ENCODE results near the gene CHML. TPM values are rescaled to one million over a fixed set of nuclear protein-coding genes. Genes with fewer than 3 reads are reported as not detected.

The CHML gene
- total RNA-seq, 4 donors from 2014 or later = 1.6 to 14.6 (median 12.9) TPM

- Histone ChIP-seq H3K36me3 (peaks cover 0 to 3% (median 0%) of the 10 kb centered on the region in 4 donors), H3K27ac (no peak overlapping the region), H3K9me3 (no peaks in the 10 kb centered on the region), H3K4me3 (no peak overlapping the region), H3K27me3 (no peaks in the 10 kb centered on the region), H3K4me1 (peaks cover 0 to 3% (median 0%) of the 10 kb centered on the region in 4 donors)
- no peak for TF ChIP-seq EP300 (IDR thresholded peaks at IDR 0.05; ENCODE audit: low read depth)
- no peak for TF ChIP-seq CTCF (IDR thresholded peaks at IDR 0.05)
- TF ChIP-seq POLR2A (IDR thresholded peaks at IDR 0.05) = no peak
- TF ChIP-seq POLR2AphosphoS5 (IDR thresholded peaks at IDR 0.05) = no peak
- in situ Hi-C loops (cut with MboI; ENCODE audit: low pct_ligation_motif_present in 1 of 4, low pct_unique_long_range_greater_than_20kb in 1 of 4, low sequenced_read_pairs in 3 of 4) = no loop called here
- intact Hi-C loops (cut with DNase I; ENCODE audit: low total_unique reads) = no loop called here
- no peak for DNase-seq
- 81 to 93% methylated on average over 5 of the region's 5 CpGs for WGBS, 2 donors (ENCODE audit: low coverage in 1 of 2)
These were observed 48.4 kb downstream of the CHML start for GRCh38 chr1:241591736-241592135.

DNA sequence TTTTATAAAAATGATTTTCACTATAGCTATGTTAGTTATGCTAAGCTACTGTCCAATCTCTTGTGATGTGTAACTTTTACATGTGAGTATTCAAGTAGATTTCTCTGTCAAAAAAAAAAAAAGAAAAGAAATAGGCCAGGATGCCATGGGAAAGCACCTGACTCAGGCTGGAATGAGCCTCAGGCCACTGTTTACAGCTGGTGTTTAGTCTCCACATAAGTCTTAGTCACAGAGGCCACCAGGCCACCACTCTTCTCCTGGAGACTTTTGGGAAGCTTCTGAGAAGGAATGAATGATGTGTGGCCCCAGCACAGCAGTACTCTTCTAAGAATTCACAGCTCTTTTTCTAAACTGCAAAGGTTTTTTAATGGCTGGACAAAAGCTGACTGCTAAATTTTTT is 48.9 kb downstream of the CHML start:
- no peaks in the 10 kb centered on the region for H3K9me3 ChIP-seq
- in situ Hi-C loops (cut with MboI; ENCODE audit: low pct_ligation_motif_present in 1 of 4, low pct_unique_long_range_greater_than_20kb in 1 of 4, low sequenced_read_pairs in 3 of 4) (no loop called here), intact Hi-C loops (cut with DNase I; ENCODE audit: low total_unique reads) (no loop called here)
- TF ChIP-seq EP300 (IDR thresholded peaks at IDR 0.05; ENCODE audit: low read depth) = no peak
- no peak for TF ChIP-seq POLR2A (IDR thresholded peaks at IDR 0.05)
- TF ChIP-seq POLR2AphosphoS5 (IDR thresholded peaks at IDR 0.05) = no peak
- TF ChIP-seq CTCF (IDR thresholded peaks at IDR 0.05) = no peak
- H3K4me1 ChIP-seq = peaks cover 0 to 3% (median 0%) of the 10 kb centered on the region in 4 donors
- no peak overlapping the region for H3K27ac ChIP-seq
- H3K4me3 ChIP-seq = no peak overlapping the region
- no peaks in the 10 kb centered on the region for H3K27me3 ChIP-seq
- DNase-seq = no peak
- peaks cover 0 to 3% (median 0%) of the 10 kb centered on the region in 4 donors for H3K36me3 ChIP-seq

DNA sequence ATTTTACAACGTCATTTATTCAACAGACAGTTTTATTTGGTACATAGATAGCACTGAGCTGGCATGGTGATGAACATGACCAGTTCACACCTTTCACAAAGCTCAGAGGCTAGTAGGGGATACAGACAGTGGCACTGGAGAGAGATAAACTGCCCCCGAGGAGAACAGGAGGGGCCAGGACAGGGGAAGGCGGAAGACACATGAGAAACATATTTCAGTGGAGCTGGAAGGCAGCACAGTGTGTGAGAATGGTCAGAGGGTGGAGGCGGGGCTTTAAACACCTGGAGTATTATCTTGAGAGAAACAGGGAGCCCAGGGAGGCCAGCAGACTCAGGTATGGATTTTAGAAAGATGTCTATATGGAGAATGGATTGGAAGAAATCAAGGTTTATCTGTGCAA is 49.5 kb downstream of the CHML start:
- no peak for TF ChIP-seq POLR2AphosphoS5 (IDR thresholded peaks at IDR 0.05)
- no peak for TF ChIP-seq POLR2A (IDR thresholded peaks at IDR 0.05)
- TF ChIP-seq EP300 (IDR thresholded peaks at IDR 0.05; ENCODE audit: low read depth) = no peak
- TF ChIP-seq CTCF (IDR thresholded peaks at IDR 0.05) = no peak
- intact Hi-C loops (cut with DNase I; ENCODE audit: low total_unique reads) = no loop called here
- H3K27ac ChIP-seq = no peak overlapping the region
- H3K36me3 ChIP-seq = peaks cover 0 to 3% (median 0%) of the 10 kb centered on the region in 4 donors
- no peaks in the 10 kb centered on the region for H3K27me3 ChIP-seq
- H3K4me3 ChIP-seq = no peak overlapping the region
- H3K9me3 ChIP-seq = no peaks in the 10 kb centered on the region
- DNase-seq = no peak
- in situ Hi-C loops (cut with MboI; ENCODE audit: low pct_ligation_motif_present in 1 of 4, low pct_unique_long_range_greater_than_20kb in 1 of 4, low sequenced_read_pairs in 3 of 4) = no loop called here
- 31 to 54% methylated on average over 2 to 4 of the region's 4 CpGs for WGBS, 2 donors (ENCODE audit: low coverage in 1 of 2)
- peaks cover 0 to 3% (median 0%) of the 10 kb centered on the region in 4 donors for H3K4me1 ChIP-seq

Other genes starting within 250 kb of the CHML start
- gene FH, start 120.6 kb downstream of the CHML start, total RNA-seq = 10 to 100 TPM; 21.7 to 83.8 (median 42.0) TPM
- 1 to 10 TPM in 1 of 4 donors, under 1 TPM in 1, not detected in 2; under 0.01 to 2.5 TPM for gene KMO, start 108.0 kb downstream of the CHML start, total RNA-seq
- 100 to 1,000 TPM in 1 of 4 donors, 10 to 100 TPM in 3; 23.5 to 107 (median 49.3) TPM for gene OPN3, start within 50 bp of the CHML start, total RNA-seq
- not detected for gene WDR64, start 11.9 kb upstream of the CHML start, total RNA-seq
- gene EXO1, start 207.8 kb upstream of the CHML start, total RNA-seq = 10 to 100 TPM in 1 of 4 donors, 1 to 10 TPM in 1, under 1 TPM in 1, not detected in 1; 0.96 to 32.0 (median 1.1) TPM